Tibial nerve (tissue), 3 donors: Measurements from ENCODE around the gene UBASH3A.

ENCODE experiments used
- POLR2A ChIP-seq, 2 donors: fragments of 450-650 bp; IDR thresholded peaks; one replicate each; pipeline ENCODE4 v1.6.1; 2017; ENCODE audit warnings: antibody characterized with exemption in 2 of 2, mild to moderate bottlenecking in 2 of 2, moderate library complexity in 2 of 2
- TF ChIP-seq, protein P1 (sequence below), 5 experiments: fragments of 200-600 bp in 3 of 5; fragments of 450-650 bp in 2 of 5; sonication (generic) in 3 of 5; IDR thresholded peaks; one replicate each; pipeline ENCODE4 v1.5.1; 2016 to 2019; ENCODE audit warnings: antibody characterized with exemption in 5 of 5, mild to moderate bottlenecking in 3 of 5, moderate library complexity in 2 of 5

GRCh38 chr21:42423685-42424084 lies 20.0 kb downstream of the UBASH3A start:
- TF ChIP-seq POLR2A (IDR thresholded peaks at IDR 0.05): no peak
- TF ChIP-seq, protein P1, sequence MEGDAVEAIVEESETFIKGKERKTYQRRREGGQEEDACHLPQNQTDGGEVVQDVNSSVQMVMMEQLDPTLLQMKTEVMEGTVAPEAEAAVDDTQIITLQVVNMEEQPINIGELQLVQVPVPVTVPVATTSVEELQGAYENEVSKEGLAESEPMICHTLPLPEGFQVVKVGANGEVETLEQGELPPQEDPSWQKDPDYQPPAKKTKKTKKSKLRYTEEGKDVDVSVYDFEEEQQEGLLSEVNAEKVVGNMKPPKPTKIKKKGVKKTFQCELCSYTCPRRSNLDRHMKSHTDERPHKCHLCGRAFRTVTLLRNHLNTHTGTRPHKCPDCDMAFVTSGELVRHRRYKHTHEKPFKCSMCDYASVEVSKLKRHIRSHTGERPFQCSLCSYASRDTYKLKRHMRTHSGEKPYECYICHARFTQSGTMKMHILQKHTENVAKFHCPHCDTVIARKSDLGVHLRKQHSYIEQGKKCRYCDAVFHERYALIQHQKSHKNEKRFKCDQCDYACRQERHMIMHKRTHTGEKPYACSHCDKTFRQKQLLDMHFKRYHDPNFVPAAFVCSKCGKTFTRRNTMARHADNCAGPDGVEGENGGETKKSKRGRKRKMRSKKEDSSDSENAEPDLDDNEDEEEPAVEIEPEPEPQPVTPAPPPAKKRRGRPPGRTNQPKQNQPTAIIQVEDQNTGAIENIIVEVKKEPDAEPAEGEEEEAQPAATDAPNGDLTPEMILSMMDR (IDR thresholded peaks at IDR 0.05): no peak
